AG04450 (cell line): ENCODE data around the gene B3GALNT1. TPM values are rescaled to one million over a fixed set of nuclear protein-coding genes. Genes with fewer than 3 reads are reported as not detected.

Source experiments
- CTCF ChIA-PET: fragments of 300-600, 350-600 bp; formaldehyde crosslinking; extraction: SDS; loops from one replicate; lab custom pipeline; 2022; ENCODE audit warnings: antibody characterized with exemption, inconsistent platforms; lab: Charles Lee
- POLR2A ChIA-PET: fragments of 350-600 bp; formaldehyde crosslinking; extraction: SDS; loops from one replicate; lab custom pipeline; 2021; ENCODE audit warnings: antibody characterized with exemption, inconsistent platforms; lab: Yijun Ruan, JAX
- DNase-seq: peaks from one replicate; pipeline ENCODE4 v3.0.0-alpha.2; 2011; ENCODE audit warnings: low read depth, low spot score
- H3K27ac ChIP-seq: one replicate; pipeline ENCODE4 v1.5.1; 2012; ENCODE audit warnings: low read depth, low read length, control low read depth
- H3K27me3 ChIP-seq: one replicate; pipeline ENCODE4 v1.6.0; 2012; ENCODE audit warnings: low read length; ENCODE audit not compliant: control insufficient read depth, insufficient read depth
- H3K4me3 ChIP-seq: 2 replicates; pipeline ENCODE4 v1.5.1; 2011; ENCODE audit warnings: mild to moderate bottlenecking, low read depth, low read length, control low read depth
- H3K9me3 ChIP-seq: 2 replicates; pipeline ENCODE4 v1.5.1; 2012; ENCODE audit warnings: low read length; ENCODE audit not compliant: control insufficient read depth, insufficient read depth
- CTCF ChIP-seq: IDR thresholded peaks from 2 replicates; pipeline ENCODE4 v1.5.1; 2011; ENCODE audit warnings: low read depth, low read length, control low read depth, inconsistent platforms
- polyA plus RNA-seq: library from polyadenylated mRNA; depleted of rRNA; stranded (reverse); fragments of >200 nt; gene quantifications from 2 replicates; pipeline ENCODE4 v1.2.3, GENCODE V29; 2011

Gene B3GALNT1
- polyA plus RNA-seq, 1 experiment, result 8.8 TPM

DNA sequence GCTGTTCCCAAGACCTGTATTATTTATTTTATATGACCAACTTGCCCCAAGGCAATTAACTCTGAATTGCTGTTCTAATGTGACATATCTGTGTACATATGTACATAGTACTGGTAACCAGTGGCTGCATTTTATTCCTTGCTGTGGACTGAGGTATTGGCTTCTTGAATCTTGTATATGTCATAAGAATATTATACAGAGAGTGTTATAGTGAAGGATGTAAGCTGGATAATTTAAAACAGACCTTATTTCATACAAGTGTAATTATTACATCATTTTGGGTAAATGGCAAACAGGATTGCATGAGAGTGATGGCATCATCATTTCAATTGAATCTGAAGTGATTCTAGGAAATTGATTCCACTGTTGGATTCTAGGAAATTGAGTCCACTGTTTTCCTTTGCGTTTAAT is 32.9 kb downstream of the B3GALNT1 start:
- DNase-seq, result no peak
- Histone ChIP-seq H3K9me3 (no peaks in the 10 kb centered on the region), H3K4me3 (no peak overlapping the region), H3K27ac (no peak overlapping the region), H3K27me3 (no peaks in the 10 kb centered on the region)
- no peak for TF ChIP-seq CTCF
- CTCF ChIA-PET, result no interaction called here
- POLR2A ChIA-PET, result no interaction called here

DNA sequence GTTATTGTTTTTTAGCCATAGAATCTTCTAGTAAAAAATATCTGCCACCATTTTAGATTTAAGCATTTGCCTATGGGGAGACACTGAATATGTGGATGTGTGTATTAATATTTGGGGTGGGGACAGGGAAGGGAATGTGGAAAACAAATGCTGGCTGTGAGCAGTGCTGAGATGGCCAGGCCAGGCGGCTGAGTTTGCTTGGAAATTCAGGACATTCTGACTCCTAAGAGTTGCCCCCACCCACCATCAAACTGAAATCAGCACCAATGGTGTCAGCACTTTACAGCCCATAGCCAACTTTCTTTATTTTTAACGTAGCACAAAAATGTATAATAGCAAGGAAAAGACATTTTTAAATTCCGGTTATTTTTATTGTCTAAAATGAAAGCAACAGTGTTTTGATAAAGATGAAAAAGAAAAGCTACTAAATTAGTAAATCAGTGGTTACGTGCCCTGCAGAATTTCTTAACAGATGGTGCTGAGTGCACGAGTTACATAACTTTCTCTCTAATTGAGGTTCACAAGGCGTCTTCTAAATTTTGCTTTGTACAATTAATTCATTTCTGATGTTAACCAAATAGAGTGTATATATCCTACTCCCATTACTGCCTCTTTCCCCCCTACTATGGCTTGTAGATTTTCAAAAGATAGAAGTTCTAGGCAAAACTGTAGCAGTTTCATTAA is 34.0 kb downstream of the B3GALNT1 start:
- H3K9me3 ChIP-seq, result no peaks in the 10 kb centered on the region
- no peaks in the 10 kb centered on the region for H3K27me3 ChIP-seq
- no peak overlapping the region for H3K27ac ChIP-seq
- TF ChIP-seq CTCF, result no peak
- POLR2A ChIA-PET, result no interaction called here
- no peak overlapping the region for H3K4me3 ChIP-seq
- CTCF ChIA-PET, result no interaction called here
- DNase-seq, result no peak

- DNase-seq, result no peak
- Histone ChIP-seq H3K9me3 (no peaks in the 10 kb centered on the region), H3K27me3 (no peaks in the 10 kb centered on the region), H3K4me3 (no peak overlapping the region), H3K27ac (no peak overlapping the region)
- no peak for TF ChIP-seq CTCF
- ChIA-PET CTCF (interaction anchor here (1.7 kb wide), 1 partner anchor 149 kb away, joined by 3 read pairs; no protein-coding TSS in a partner anchor), POLR2A (no interaction called here)
These were observed 34.8 kb downstream of the B3GALNT1 start for GRCh38 chr3:161070252-161070930.

DNA sequence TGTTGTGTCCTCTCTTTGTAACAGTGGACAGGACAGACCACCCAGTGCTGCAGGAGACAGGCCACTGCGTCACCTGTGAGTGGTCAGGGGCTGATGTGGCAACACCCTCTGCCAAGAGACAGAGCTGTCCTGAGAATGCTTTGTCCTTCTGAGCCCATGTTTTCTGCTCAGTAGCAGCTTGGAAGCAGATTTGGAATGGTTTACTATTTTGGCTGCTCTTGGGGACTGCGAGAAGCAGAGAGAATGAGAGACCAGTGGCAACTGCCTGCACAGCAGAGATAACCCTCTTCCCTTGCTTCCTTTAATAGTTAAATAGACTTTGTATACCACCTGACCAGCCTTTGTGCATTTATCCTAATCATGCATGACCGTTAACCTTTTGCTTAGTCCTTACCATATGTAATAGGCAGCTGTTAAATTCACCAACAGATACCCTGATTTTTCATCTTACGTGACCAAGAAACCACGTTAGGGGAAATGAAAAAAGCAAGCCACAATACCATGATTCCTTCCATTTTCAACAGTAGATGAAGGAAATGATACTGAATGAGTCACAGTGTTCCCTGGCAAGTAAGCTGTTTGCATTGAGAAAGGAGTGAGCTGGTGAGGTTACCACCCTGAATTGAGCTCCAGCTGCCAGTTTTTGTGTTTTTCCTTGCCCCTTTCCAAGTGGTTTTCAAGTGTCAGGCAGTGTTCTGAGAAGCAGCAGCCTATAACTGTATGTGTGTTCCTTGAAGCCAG is 35.5 kb downstream of the B3GALNT1 start:
- DNase-seq, result peak; percentile 1
- ChIA-PET CTCF (interaction anchor here (1.7 kb wide), 1 partner anchor 149 kb away, joined by 3 read pairs; no protein-coding TSS in a partner anchor), POLR2A (no interaction called here)
- Histone ChIP-seq H3K27ac (no peak overlapping the region), H3K4me3 (no peak overlapping the region), H3K9me3 (no peaks in the 10 kb centered on the region), H3K27me3 (no peaks in the 10 kb centered on the region)
- no peak for TF ChIP-seq CTCF

- H3K27ac ChIP-seq, result no peak overlapping the region
- H3K27me3 ChIP-seq, result no peaks in the 10 kb centered on the region
- no peak overlapping the region for H3K4me3 ChIP-seq
- ChIA-PET POLR2A (no interaction called here), CTCF (no interaction called here)
- no peak for DNase-seq
- no peak for TF ChIP-seq CTCF
- H3K9me3 ChIP-seq, result no peaks in the 10 kb centered on the region
These were observed 37.8 kb downstream of the B3GALNT1 start for GRCh38 chr3:161067335-161067734.
